ENCODE results near the gene ZGPAT. TPM values are rescaled to one million over a fixed set of nuclear protein-coding genes. Genes with fewer than 3 reads are reported as not detected.

Gene ZGPAT
- total RNA-seq, 1 donor from 2014 or later = 27.2 TPM

DNA sequence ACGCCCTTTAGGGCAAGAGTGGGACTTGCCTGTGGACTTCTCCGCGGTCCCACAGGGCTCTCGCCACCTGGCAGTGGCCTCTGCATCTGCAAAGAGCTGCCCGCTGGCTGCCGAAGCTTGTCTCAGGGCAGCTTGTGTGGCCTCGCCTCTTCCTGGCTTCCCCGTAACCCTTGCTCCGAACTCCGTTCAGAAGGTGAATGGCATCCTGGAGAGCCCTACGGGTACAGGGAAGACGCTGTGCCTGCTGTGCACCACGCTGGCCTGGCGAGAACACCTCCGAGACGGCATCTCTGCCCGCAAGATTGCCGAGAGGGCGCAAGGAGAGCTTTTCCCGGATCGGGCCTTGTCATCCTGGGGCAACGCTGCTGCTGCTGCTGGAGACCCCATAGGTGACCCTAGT is 46.7 kb upstream of the ZGPAT start:
- H3K36me3 ChIP-seq = peaks cover 41% of the 10 kb centered on the region

DNA sequence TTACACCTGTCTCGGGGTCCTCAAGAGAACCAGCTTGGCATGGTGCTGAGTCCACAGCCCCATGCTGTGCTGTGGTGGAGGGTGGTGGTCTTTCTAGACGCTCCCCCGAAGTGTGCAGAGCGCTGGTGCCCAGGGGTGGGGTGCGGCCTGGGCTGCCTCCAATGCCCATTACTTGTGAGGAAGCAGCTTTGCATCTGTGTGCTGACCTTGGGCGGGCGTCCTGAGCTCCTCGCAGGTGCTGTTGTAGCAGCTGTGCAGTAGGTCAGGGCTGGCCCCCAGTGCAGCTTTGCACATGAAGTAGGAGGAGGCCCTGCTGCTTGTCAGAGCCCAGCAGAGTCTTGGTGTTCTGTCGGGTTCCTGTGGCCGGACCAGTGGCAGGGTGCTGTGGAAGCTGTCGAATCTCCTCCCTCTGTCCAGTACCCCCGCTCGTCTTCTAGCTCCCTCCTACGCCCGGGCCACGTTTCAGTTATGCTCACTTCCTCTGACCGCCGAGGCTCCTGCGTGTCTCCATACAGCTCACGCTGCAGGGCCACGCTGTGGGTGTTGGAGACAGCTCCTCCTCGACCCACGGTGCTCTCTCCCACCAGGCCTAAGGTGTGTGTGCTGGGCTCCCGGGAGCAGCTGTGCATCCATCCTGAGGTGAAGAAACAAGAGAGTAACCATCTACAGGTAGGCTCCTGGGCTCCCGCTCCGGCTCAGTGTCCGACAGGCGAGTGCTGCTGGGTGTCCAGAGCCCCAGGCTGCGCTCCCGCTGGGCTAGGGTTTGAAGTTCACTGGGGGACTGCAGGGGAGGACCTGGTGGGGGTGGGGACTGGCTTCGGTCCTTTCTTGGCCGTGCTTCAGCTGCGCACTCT is 45.7 kb upstream of the ZGPAT start:
- Histone ChIP-seq H3K36me3 (peaks cover 51% of the 10 kb centered on the region), H3K27me3 (ENCODE audit: low read depth) (no peaks in the 10 kb centered on the region), H3K4me1 (peaks cover 18% of the 10 kb centered on the region), H3K27ac (no peak overlapping the region), H3K4me3 (no peak overlapping the region), H3K9me3 (no peaks in the 10 kb centered on the region)
- intact Hi-C loops (cut with DNase I) = no loop called here
- DNase-seq (no peak), ATAC-seq (no peak)
- TF ChIP-seq, protein P1, sequence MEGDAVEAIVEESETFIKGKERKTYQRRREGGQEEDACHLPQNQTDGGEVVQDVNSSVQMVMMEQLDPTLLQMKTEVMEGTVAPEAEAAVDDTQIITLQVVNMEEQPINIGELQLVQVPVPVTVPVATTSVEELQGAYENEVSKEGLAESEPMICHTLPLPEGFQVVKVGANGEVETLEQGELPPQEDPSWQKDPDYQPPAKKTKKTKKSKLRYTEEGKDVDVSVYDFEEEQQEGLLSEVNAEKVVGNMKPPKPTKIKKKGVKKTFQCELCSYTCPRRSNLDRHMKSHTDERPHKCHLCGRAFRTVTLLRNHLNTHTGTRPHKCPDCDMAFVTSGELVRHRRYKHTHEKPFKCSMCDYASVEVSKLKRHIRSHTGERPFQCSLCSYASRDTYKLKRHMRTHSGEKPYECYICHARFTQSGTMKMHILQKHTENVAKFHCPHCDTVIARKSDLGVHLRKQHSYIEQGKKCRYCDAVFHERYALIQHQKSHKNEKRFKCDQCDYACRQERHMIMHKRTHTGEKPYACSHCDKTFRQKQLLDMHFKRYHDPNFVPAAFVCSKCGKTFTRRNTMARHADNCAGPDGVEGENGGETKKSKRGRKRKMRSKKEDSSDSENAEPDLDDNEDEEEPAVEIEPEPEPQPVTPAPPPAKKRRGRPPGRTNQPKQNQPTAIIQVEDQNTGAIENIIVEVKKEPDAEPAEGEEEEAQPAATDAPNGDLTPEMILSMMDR (IDR thresholded peaks at IDR 0.05) = no peak

More for the DNA sequence above, 46.7 kb upstream of the ZGPAT start:
- Histone ChIP-seq H3K4me1 (peaks cover 18% of the 10 kb centered on the region), H3K27ac (no peak overlapping the region), H3K27me3 (ENCODE audit: low read depth) (no peaks in the 10 kb centered on the region), H3K9me3 (no peaks in the 10 kb centered on the region), H3K4me3 (no peak overlapping the region)
- ATAC-seq = no peak
- intact Hi-C loops (cut with DNase I) = no loop called here
- DNase-seq = no peak
- TF ChIP-seq, protein P1 (IDR thresholded peaks at IDR 0.05) = no peak

DNA sequence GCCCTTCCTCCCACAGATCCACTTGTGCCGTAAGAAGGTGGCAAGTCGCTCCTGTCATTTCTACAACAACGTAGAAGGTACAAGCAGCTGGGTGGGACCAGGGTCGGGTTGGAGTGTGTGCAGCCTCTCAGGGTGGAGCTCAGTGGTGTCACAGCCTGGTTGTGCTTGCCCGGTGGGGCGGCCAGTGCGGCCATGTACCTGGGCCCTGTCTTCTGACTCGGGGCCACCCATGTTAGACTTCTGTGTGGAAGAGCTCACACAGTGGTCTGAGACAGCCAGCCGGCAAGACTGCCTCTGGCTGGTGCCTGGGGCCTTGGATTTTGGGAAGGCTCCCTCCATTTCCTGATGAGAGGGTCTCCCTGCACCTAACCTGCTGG is 45.0 kb upstream of the ZGPAT start:
- no peak for ATAC-seq
- DNase-seq = no peak
- no peaks in the 10 kb centered on the region for H3K27me3 ChIP-seq (ENCODE audit: low read depth)
- peaks cover 13% of the 10 kb centered on the region for H3K4me1 ChIP-seq
- peaks cover 58% of the 10 kb centered on the region for H3K36me3 ChIP-seq
- TF ChIP-seq, protein P1 (IDR thresholded peaks at IDR 0.05) = no peak
- intact Hi-C loops (cut with DNase I) = no loop called here
- H3K27ac ChIP-seq = no peak overlapping the region
- H3K4me3 ChIP-seq = no peak overlapping the region
- no peaks in the 10 kb centered on the region for H3K9me3 ChIP-seq

DNA sequence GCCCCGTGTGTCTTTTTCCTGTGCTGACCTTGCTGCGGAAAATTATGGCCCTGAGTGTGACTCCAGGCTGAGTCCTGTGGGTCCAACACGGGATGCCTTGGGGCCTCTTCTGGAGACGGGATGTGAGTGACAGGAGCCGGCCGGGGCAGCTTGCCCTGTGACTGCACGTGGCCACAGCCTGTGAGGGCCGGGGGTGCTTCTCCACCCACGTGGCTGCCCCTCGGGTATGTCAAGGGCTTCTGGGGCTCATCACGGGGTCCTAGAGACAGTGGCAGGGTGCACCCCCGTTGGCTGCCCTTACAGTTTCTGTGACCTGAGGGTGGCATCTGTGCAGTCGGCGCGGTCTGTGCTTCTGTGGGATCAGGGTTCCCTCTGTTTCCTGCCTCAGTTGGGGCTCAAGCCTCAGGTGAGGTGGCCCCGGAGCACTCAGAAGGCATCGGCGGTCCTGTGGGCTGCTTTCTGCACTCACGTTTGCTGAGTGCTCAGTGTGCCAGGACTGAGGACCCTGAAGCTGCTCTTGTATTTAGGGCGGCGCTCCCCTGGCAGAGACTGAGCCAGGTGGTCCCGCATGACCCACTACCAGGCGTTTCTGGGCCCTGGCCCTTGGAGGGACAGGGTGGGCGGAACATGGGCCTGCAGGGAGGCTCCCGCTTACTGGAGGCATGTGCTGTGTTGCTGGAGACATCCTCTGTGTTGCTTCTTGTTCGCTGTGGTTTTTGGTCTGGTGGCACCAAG is 44.3 kb upstream of the ZGPAT start:
- DNase-seq (no peak), ATAC-seq (no peak)
- TF ChIP-seq, protein P1 (IDR thresholded peaks at IDR 0.05) = no peak
- Histone ChIP-seq H3K27ac (no peak overlapping the region), H3K9me3 (no peaks in the 10 kb centered on the region), H3K36me3 (peaks cover 64% of the 10 kb centered on the region), H3K27me3 (ENCODE audit: low read depth) (no peaks in the 10 kb centered on the region), H3K4me1 (peaks cover 10% of the 10 kb centered on the region), H3K4me3 (no peak overlapping the region)
- intact Hi-C loops (cut with DNase I) = no loop called here

DNA sequence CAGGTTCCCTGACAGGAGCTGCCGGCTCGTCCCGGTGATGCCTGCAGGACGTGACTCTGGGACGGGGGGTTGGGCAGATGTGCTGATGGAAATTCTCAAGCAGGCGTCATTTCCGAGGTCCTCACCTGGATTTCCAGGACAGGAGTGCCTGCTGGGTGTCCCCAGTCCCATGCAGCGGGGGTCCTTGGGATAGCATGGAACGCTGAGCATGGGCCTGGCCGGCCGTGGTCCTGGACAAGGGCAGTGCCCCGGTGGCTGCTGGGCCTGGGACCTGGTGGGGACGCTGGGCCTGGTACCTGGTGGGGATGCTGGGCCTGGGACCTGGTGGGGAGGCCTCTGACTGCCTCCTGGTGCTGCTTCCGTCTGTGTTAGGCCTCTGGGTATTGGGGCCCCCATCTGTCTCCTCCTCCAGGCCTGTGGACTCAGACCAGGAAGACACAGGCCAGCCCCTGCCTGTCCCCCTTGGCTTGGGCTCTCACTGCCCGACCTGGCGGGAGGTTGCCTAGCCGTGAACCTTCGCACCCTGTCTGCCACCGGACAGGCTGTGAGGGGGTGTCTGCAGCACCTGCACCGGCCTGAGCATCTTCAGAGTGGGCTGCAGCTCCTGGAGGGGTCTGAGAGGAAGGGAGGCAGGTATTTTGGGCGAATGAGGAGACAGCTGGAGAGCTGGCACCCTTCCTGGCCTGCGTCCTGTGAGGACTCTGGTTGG is 43.5 kb upstream of the ZGPAT start:
- DNase-seq = no peak
- intact Hi-C loops (cut with DNase I) = no loop called here
- no peak overlapping the region for H3K27ac ChIP-seq
- TF ChIP-seq, protein P1 (IDR thresholded peaks at IDR 0.05) = no peak
- peaks cover 5% of the 10 kb centered on the region for H3K4me1 ChIP-seq
- peaks cover 72% of the 10 kb centered on the region for H3K36me3 ChIP-seq
- no peak overlapping the region for H3K4me3 ChIP-seq
- ATAC-seq = no peak
- H3K27me3 ChIP-seq (ENCODE audit: low read depth) = no peaks in the 10 kb centered on the region
- H3K9me3 ChIP-seq = no peaks in the 10 kb centered on the region

All from lower lobe of right lung (tissue), 2 donors.